ENCODE measurements around the gene SERP2.

Gene SERP2

GRCh38 chr13:44420376-44421220 is 47.0 kb downstream of the SERP2 start:
- no peak overlapping the region for H3K27ac ChIP-seq
- TF ChIP-seq, protein P1, sequence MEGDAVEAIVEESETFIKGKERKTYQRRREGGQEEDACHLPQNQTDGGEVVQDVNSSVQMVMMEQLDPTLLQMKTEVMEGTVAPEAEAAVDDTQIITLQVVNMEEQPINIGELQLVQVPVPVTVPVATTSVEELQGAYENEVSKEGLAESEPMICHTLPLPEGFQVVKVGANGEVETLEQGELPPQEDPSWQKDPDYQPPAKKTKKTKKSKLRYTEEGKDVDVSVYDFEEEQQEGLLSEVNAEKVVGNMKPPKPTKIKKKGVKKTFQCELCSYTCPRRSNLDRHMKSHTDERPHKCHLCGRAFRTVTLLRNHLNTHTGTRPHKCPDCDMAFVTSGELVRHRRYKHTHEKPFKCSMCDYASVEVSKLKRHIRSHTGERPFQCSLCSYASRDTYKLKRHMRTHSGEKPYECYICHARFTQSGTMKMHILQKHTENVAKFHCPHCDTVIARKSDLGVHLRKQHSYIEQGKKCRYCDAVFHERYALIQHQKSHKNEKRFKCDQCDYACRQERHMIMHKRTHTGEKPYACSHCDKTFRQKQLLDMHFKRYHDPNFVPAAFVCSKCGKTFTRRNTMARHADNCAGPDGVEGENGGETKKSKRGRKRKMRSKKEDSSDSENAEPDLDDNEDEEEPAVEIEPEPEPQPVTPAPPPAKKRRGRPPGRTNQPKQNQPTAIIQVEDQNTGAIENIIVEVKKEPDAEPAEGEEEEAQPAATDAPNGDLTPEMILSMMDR (conservative IDR thresholded peaks at IDR 0.05) = no peak

GRCh38 chr13:44421853-44422525 is 48.4 kb downstream of the SERP2 start:
- TF ChIP-seq, protein P1 (conservative IDR thresholded peaks at IDR 0.05) = no peak
- no peak overlapping the region for H3K27ac ChIP-seq

DNA sequence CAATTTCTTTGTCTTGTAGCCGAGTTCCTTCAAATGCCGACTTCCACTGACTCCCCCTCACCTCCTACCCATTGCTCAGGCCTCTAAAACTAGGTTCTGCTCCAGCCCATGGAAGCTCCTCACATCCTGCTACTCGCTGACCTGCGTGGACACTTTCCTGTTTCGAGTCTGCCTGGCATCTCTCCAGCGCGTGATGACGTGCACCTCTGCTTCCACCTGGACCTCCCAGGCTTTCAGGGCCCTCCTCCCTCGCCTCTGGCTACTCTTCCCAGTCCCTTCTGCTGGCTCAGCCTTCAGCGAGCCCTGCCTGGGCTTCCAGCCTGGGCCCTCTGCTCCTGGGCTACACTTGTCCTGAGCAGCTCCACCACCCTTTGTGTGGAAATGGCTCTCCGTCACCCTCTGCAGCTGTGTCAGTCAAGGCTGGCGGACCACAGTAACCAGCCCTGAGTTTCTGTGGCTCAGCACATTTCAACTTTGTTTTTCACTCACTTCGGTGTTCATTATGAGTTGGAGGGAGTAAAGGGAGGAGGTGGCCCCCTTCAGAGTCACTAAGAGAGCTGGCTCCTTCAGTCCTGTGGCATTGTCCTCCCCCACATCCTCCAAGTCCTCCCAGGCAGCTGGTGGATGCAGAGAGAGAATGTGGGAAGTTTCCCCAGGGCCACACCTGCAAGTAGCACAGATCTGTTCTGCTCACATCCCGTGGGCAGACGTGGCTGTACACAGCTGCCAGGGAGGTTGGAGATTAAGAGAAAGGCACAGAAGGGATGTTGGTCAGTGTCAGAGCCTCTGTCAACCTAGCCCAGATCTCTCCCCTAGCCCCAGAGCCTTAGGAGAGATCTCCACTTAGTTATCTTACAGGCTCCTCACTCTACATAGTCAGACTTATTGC is 49.4 kb downstream of the SERP2 start:
- TF ChIP-seq, protein P1 (conservative IDR thresholded peaks at IDR 0.05) = no peak
- H3K27ac ChIP-seq = no peak overlapping the region

DNA sequence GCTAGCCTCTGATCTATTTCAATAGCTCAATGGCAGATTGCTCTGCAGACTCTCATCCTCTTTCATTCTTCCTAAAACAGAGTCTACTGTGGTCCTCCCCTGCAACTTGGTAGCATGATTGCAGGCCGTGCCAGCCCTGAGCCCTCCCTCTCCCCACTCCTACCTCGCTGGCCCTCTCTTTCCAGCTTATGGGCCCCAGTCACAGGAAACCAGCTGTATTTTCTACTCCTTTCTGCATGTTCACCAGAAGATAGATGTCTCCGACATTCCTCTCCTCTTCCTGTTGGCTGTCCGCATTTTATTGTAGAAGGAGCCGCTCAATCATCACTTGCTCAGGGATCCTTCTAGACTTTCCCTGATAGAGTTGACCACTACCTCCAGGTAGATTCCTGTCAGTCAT is 50.2 kb downstream of the SERP2 start:
- TF ChIP-seq, protein P1 (conservative IDR thresholded peaks at IDR 0.05) = no peak
- no peak overlapping the region for H3K27ac ChIP-seq

- TF ChIP-seq, protein P1 (conservative IDR thresholded peaks at IDR 0.05) = no peak
- H3K27ac ChIP-seq = no peak overlapping the region
Measured at GRCh38 chr13:44425041-44425814, 51.6 kb downstream of the SERP2 start.

GRCh38 chr13:44425815-44426078 is 52.1 kb downstream of the SERP2 start:
- H3K27ac ChIP-seq = no peak overlapping the region
- TF ChIP-seq, protein P1 (conservative IDR thresholded peaks at IDR 0.05) = no peak

All from VCaP (cell line).